Iris pigment epithelial cell (primary cell): Measurements from ENCODE around the gene ZNF74.
"Not testable (repeated sequence)": the region's sequence is repeated elsewhere in the genome, so short reads cannot be mapped to it uniquely, and the experiment has no call there.

Source experiments
- DNase-seq: peaks from one replicate; pipeline ENCODE4 v3.0.0-alpha.2; 2011; ENCODE audit warnings: low read depth

The ZNF74 gene

DNA sequence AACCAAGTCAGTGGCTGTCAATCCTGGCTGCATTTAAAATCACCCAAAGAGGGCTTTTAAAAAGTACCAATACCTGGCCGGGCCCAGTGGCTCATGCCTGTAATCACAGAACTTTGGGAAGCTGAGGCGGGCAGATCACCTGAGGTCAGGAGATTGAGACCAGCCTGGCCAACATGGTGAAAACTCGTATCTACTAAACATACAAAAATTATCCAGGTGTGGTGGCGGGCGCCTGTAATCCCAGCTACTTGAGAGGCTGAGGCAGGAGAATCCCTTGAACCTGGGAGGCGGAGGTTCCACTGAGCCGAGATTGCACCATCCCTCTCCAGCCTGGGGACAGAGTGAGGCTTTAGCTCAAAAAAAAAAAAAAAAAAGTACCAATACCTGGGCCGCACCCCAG, 17.7 kb upstream of the ZNF74 start:
- DNase-seq: not testable (repeated sequence)

GRCh38 chr22:20376983-20377382, 17.0 kb upstream of the ZNF74 start:
- DNase-seq: not testable (repeated sequence)

DNA sequence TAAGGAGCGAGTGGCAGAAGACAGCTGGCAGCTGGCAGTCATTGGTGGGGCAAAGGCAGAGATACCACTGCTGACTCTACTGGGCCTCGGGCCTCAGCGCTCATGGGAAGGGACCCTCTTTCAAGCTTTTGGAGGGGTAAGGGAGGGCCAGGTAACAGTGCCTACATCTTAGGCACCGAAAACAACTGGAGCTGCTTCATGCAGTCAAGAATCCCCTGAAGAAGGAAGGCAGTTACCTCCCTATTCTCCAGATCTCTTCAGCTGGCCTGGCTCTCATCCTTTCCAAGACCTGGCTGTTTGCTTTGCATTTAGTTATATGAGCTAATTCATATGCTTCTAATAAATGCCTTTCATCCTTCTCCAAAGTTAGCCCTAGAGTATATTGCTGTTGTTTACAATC, 15.8 kb upstream of the ZNF74 start:
- DNase-seq: no peak

DNA sequence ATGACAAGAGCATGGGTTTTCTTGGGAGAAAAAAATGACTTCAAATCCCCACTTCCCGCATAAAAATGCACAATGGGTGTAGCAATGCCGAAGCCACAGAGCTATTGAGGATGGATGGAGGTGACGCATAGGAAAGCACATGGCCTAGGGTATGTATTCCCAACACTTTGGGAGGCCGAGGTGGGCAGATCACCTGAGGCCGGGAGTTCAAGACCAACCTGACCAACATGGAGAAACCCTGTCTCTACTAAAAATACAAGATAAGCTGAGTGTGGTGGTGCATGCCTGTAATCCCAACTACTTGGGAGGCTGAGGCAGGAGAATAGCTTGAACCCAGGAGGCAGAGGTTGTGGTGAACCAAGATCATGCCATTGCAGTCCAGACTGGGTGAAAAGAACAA, 15.3 kb upstream of the ZNF74 start:
- not testable (repeated sequence) for DNase-seq

DNA sequence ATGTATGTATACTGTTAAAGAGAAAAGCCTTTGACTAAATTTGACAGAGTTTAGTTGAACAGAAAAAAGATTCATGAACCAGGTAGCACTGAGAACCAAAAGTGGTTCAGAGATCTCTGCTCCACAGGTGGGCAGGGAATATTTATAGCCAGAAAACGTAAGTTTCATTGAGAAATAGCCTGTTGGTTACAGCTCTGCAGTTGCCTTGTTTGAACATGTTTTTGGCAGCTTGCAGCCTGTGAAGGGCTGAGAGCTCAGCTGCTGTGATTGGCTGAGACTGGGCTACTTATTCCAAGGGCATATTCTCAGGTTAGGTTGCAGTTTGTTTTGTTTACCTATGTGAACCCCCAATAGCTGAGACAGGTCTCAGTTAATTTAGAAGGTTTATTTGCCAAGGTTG, 13.5 kb upstream of the ZNF74 start:
- no peak for DNase-seq

- no peak for DNase-seq
These were observed 10.4 kb upstream of the ZNF74 start for GRCh38 chr22:20383538-20383937.

DNA sequence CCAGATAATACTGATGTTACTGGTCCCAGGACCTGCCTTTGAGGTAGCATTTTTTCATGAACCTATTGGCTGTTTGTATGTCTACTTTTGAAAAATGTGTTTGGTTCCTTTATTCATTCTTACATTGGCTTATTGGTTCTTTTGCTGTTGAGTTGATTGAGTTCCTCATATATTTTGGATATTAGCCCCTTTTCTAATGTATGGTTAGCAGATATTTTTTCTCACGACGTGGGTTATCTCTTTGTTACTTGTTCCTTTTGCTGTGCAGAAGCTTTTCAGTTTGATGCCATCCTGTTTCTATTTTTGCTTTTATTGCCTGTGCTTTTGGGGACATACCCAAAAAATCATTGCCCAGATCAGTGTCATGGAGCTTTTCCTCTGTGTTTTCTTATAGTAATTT, 9.8 kb upstream of the ZNF74 start:
- DNase-seq: no peak

GRCh38 chr22:20384865-20385264, 9.1 kb upstream of the ZNF74 start:
- no peak for DNase-seq

DNA sequence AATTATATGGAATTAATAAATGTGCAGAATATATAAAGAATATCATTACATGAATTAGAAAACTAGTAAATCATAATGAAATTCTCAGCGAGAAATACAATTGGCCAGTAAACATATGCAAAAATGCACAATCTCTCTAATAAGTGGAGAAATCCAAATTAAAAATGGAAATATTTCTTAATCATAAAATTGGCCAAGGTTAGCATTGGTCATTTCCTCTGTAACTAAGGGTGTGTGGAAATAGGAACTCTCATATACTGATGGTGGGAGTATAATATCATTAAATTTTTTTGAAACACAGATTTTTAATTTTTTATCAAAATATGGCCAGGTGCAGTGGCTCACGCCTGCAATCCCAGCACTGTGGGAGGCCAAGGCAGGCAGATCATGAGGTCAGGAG, 7.6 kb upstream of the ZNF74 start:
- DNase-seq: no peak

DNA sequence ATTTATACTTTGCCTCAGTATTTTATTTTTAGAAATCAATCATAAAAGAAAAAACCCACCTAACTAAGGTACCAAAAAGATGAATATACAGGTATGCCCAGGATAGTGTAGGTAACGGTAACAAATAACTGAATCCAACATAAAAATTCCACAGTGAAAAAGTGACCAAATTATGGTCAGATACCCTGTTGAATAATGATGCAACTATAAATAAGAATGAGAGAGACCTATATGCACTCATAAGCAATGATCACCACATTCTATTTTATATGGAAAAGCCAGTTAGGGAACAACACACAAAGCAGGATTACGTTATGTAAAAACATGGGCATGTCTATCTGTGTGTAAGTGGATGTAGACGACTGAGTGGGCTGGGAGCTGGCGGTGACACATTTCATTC, 7.0 kb upstream of the ZNF74 start:
- no peak for DNase-seq

DNA sequence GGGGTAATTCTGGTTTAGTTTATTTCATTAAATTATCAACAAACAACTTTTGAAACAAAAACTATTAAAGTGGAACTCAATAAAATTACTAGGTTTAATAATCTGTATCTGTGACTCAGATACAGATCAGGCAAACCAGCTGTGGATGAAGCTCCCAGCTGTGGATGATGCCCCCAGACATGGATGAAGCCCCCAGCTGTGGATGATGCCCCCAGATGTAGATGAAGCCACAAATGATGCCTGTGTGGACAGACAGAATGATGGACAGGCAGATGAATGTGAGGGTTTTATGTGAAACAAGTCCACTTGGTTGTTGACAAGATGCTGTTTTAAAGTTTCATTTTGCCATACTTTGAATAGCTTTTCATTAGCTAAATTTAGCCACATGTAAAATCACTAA, 5.8 kb upstream of the ZNF74 start:
- no peak for DNase-seq

GRCh38 chr22:20389288-20389687, 4.7 kb upstream of the ZNF74 start:
- no peak for DNase-seq

- no peak for DNase-seq
These were observed 3.5 kb upstream of the ZNF74 start for GRCh38 chr22:20390394-20390907.

DNA sequence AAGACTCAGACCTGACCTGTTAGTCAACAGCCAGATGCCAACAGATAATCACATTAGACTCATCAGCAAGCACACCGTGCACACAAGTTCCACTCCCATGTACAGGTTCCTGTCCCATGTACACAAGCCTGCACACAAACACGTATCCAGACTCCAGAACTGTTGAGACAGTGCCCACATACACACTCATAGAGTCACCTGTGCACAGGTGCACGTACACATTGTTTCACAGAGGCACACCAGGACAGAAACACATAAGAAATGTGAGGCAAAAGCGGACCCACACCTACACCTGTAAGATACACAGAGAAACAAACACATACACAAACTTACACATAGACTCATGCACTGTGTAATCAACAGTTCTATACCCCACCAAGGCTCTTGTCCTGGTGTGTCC, 2.7 kb upstream of the ZNF74 start:
- no peak for DNase-seq

- not testable (repeated sequence) for DNase-seq
These were observed 1.5 kb upstream of the ZNF74 start for GRCh38 chr22:20392365-20392881.

- no peak for DNase-seq
These were observed 807 bp upstream of the ZNF74 start for GRCh38 chr22:20392983-20393704.

- DNase-seq: no peak
These were observed 1.4 kb downstream of the ZNF74 start for GRCh38 chr22:20395181-20395906.

- no peak for DNase-seq
These were observed 1.9 kb downstream of the ZNF74 start for GRCh38 chr22:20395907-20396287.

DNA sequence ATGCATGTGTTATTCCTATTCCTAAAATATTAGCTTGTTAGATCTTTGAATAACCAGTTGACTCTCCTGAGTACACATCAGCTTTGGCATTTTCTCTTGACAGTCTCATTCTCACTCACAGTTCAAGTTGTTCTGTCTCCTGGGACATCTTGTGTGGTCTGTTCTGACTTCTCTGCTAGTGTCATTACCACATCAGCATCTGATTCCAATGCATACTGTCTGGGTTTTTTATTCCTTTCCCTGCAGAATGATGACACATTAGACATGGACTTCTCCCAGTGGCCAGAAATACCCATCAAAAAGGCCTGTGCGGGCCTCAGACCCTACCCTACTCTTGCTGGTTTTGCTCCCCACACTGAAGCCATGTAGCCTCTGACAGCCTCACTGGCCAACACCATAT, 2.7 kb downstream of the ZNF74 start:
- peak; percentile 32 for DNase-seq

GRCh38 chr22:20397498-20397897, 3.5 kb downstream of the ZNF74 start:
- DNase-seq: no peak

- no peak for DNase-seq
These were observed 4.5 kb downstream of the ZNF74 start for GRCh38 chr22:20398420-20398819.

- no peak for DNase-seq
These were observed 6.1 kb downstream of the ZNF74 start for GRCh38 chr22:20399866-20400605.
